Measurements from ENCODE around the gene UBE2O.

GRCh38 chr17:76341301-76341700 lies 111.7 kb downstream of the UBE2O start:
- TF ChIP-seq GATA3 (IDR thresholded peaks at IDR 0.05; ENCODE audit: low read depth, low read length) (no peak), GATA2 (IDR thresholded peaks at IDR 0.05; ENCODE audit: low read depth, low read length) (no peak; the same call in 1 of the 2 replicates)
